NCI-H1092 treated with DMSO at 0.1 percent for 48 hours (cell line): ENCODE results near the gene CBLB.
"Not testable (repeated sequence)": the region's sequence is repeated elsewhere in the genome, so short reads cannot be mapped to it uniquely, and the experiment has no call there.

Experiments used
- DNase-seq: peaks from one replicate; lab custom pipeline; 2025; lab: John Stamatoyannopoulos, UW

CBLB gene

GRCh38 chr3:105816833-105817232 is 52.0 kb downstream of the CBLB start:
- no peak for DNase-seq

- not testable (repeated sequence) for DNase-seq
These were observed 53.5 kb downstream of the CBLB start for GRCh38 chr3:105815331-105815730.

DNA sequence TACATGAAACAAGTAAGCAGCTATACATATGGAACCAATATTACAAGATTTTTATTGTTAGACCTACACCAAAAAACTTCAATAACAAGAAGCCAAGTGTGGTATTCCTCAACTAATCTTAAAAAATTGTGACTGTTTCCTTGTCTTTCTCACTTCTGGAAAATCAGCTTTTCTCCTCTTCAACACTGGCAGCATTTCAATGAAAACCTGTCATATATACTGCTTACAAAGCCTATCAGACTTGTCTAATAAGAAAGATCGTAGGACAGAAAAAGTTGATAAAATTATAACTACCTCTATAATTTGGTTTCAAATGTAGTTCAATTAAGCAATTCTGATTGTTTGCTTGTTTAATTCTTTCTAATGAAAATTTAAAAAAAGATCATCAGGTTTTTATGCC is 55.1 kb downstream of the CBLB start:
- DNase-seq, result no peak

- no peak for DNase-seq
These were observed 56.6 kb downstream of the CBLB start for GRCh38 chr3:105812194-105812586.

- no peak for DNase-seq
These were observed 57.2 kb downstream of the CBLB start for GRCh38 chr3:105811518-105812193.

DNA sequence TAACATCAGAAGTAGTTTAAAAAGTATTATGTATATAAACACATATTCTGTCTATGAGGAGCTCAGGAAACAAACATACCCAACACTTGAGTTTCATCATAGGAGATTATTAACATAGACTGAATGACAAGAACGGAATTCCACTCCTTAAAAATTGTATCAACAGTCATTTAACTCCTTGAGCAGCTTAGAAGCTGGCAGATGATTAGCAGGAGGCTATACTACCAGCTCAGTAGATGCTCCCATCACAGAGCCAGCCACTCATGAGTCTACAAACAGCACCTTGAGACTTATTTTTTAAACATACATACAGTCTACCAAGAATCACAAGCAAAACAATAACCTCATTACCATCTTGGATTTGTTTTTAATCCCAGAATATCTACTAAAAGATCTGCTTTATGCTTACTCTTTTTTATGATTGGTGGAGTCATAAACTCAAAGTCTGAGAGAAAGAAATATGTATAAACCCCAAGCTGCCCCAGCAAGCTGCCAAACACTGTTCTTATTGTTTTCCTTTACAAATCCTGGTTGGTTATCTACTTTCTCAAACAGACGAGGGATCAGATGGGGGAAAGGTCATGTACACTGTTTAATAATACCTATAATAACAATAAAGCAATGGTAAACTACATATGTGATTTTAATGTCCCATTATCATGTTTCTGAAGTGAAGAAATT is 59.5 kb downstream of the CBLB start:
- no peak for DNase-seq

GRCh38 chr3:105807701-105808100 is 61.1 kb downstream of the CBLB start:
- no peak for DNase-seq

DNA sequence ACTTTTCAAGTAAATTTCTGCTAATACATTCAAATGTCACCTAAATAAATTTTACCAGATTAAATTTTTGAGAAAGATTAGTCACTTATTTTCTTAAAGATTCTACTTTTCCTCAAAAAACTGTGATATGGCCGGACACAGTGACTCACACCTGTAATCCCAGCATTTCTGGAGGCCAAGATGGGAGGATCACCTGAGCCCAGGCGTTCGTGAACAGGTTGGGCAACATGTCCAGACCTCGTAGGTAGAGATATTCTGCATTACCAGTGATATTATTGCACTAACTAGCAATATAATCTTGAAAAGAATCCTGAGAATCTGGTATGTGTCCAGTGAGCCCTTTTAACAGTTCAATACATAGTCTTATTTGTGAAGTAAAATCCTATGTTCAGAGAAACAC is 61.7 kb downstream of the CBLB start:
- no peak for DNase-seq

DNA sequence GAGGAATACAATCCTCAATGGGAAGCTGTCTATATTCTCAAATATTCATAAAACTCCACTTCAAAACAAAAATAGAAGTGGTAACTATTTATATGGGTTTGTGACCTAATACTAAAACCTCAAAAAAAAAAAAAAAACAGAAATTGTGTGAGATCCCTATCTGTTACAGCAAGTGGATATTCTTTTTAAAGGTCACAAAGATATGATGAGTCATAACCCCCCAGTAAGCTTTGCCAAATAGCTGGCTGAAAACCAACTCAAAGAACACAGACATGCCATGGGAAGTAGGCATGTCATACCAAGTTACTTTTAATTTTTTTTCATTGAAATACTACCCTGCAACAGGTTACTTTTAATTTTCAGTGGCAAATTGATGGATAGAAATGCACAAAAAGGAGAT is 62.5 kb downstream of the CBLB start:
- DNase-seq, result no peak

GRCh38 chr3:105805404-105805803 is 63.4 kb downstream of the CBLB start:
- no peak for DNase-seq

DNA sequence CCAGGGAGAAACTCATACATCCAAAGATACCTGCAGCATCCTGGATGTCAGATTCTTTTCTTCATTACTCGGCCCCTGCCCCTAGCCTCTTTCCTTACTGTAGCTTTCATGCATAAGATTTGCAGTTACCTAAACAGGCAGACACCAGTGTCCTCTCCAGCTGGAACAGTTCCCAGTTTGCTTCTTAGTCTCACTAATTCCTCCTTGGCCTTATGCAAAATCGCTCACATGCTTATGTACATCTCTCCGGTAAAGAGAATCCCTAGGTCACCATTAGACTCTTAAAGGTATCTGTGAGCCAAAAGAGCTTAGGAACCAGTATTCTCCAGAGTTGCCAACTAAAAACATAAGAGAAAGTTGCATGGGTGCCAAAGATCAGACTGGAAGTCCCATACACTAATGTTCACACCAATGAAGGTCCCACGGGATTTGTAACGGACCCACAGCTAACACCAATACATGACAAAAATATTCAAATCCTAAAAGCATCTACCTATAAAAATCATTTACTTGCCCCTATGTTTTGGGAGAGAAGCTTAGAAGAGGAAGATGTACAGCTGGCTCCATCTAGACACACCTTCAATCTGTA is 66.6 kb downstream of the CBLB start:
- no peak for DNase-seq

DNA sequence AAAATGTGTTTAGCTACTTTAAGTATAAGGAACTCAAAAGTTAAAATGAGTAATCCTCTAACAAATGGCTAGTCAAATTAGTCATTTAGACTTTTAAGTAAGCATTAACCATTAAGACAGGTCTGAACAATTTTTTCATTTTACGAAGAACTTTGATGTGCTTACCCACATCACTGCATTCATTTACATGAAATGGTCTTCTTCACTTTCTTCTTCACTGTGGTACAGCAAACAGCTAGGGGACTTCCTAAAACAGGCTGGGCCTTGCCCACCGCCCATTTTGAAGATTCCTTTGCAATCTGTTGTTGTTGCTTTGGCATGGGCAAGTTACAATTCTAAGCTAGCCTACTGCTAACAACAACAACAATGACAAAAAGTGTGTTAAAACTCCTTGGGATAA is 67.4 kb downstream of the CBLB start:
- DNase-seq, result no peak

DNA sequence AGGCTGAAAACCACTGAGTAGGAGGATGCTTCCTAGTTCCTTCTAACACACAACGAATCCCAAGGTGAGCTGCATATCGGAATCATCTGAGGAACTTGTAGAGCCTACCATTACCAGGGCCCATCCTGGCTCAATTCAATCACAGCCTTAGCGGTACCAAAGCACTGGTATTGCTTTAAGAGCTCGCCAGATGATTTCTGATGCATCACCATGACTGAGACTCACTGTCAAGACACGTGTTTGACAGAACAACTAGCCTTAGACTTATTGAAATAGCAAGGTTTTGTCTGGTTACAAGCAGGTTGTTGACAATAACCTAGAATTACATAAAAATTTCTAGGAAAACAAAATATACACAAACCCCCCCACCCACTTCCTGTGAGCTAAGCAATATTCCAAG is 68.5 kb downstream of the CBLB start:
- DNase-seq, result no peak

GRCh38 chr3:105799286-105799685 is 69.5 kb downstream of the CBLB start:
- DNase-seq, result no peak

GRCh38 chr3:105798381-105798934 is 70.4 kb downstream of the CBLB start:
- no peak for DNase-seq

DNA sequence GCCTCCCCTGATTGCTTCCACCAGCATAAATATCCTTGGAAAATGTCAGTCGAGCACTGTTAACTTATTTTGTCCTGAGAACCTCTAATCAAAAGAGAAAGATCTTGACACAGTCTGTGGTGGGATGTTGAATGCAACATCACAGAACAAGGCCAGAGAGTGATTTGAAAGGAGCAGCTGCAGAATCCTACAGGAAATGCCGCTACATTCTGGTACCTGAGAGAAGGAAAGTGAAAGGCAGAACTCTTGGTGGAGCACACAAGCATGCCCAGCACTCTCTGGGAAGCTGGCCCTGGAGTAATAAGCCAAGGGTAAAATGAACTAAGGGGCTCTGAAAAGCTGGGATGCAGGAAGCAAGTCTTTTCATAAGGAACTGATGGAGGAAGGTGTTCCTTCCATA is 75.8 kb downstream of the CBLB start:
- DNase-seq, result no peak

- DNase-seq, result no peak
These were observed 76.7 kb downstream of the CBLB start for GRCh38 chr3:105791919-105792786.

- DNase-seq, result no peak
These were observed 77.7 kb downstream of the CBLB start for GRCh38 chr3:105791131-105791530.

DNA sequence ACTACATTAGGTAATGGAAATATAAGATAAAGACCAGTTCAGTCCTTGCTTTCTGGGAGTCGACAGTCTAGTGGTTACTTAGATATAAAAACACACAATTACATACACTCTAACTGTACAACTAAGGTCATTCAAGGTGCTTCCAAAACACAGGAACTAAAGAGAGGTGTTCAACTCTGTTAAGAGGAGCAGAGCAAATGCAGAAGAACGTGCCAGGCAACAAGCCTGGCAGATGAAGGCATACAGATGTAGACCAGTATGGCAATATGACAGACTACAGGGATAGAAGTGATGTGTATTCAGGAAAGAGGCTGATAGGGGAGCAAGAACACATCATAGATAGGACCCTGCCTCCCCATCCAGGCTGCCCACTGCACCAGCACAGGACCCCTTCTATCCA is 78.3 kb downstream of the CBLB start:
- no peak for DNase-seq

DNA sequence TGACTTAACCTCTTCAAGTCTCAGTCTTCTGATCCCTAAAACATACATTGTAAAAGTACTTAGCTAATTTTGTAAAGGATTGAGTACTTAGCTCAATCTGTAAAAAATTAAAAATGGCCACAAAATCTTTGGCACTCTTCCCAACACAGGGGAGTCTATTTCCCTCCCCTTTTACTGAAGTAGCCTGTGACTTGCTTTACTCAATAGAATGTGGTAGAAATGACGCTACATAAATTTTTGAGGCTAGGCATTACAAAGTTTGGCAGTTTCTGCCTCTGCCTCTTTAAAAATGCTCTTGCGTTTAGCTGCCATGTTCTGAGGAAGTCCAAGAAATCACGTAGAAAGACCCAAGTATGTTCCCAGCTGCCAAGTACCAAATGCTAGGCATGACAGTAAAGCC is 80.2 kb downstream of the CBLB start:
- no peak for DNase-seq

GRCh38 chr3:105787453-105787852 is 81.4 kb downstream of the CBLB start:
- no peak for DNase-seq

- no peak for DNase-seq
These were observed 81.8 kb downstream of the CBLB start for GRCh38 chr3:105786990-105787389.
